HUES64 (cell line): ENCODE measurements around the gene TTLL3.

Source experiments
- H3K27ac ChIP-seq: 2 replicates; pipeline ENCODE4 v1.7.0; 2013; ENCODE audit warnings: low read depth, low read length, inconsistent platforms
- H3K27me3 ChIP-seq: 2 replicates; pipeline ENCODE4 v1.6.1; 2013; ENCODE audit warnings: mild to moderate bottlenecking, low read length; ENCODE audit not compliant: insufficient read depth
- H3K36me3 ChIP-seq: 2 replicates; pipeline ENCODE4 v1.6.1; 2013; ENCODE audit warnings: mild to moderate bottlenecking, low read length; ENCODE audit not compliant: insufficient read depth
- H3K4me1 ChIP-seq: 2 replicates; pipeline ENCODE4 v1.6.1; 2013; ENCODE audit warnings: mild to moderate bottlenecking, low read length, moderate library complexity; ENCODE audit not compliant: insufficient read depth
- H3K4me3 ChIP-seq: 2 replicates; pipeline ENCODE4 v1.5.1; 2013; ENCODE audit warnings: mild to moderate bottlenecking, low read length, moderate library complexity
- H3K9ac ChIP-seq: 2 replicates; pipeline ENCODE4 v1.6.1; 2013; ENCODE audit warnings: mild to moderate bottlenecking, low read depth, low read length
- H3K9me3 ChIP-seq: 2 replicates; pipeline ENCODE4 v1.6.1; 2013; ENCODE audit warnings: low read depth, low read length; ENCODE audit not compliant: insufficient read depth
- WGBS: fragments of 150-250, 120-280 bp; methylation state at CpG from one replicate; pipeline ENCODE4 v1.1.7; 2013; ENCODE audit warnings: missing lambda C conversion rate; 5-methylcytosine and 5-hydroxymethylcytosine counted together

Gene TTLL3

GRCh38 chr3:9792405-9793160, 17.5 kb upstream of the TTLL3 start, which contains the start of the genes ARPC4 and TADA3:
Gene ARPC4, plus strand, starts transcription at chr3:9793082. Its CDS starts 40 bp downstream, at chr3:9793122.
Gene TADA3, minus strand, starts transcription at chr3:9792473. Its CDS starts 1,007 bp downstream, at chr3:9791466.
- Histone ChIP-seq H3K4me3 (peak within 1 kb of the TSS; percentile 96), H3K36me3 (peaks cover 49% of the 10 kb centered on the region), H3K9ac (peak within 1 kb of the TSS; percentile 97), H3K4me1 (peaks cover 6% of the 10 kb centered on the region; the same call in 1 of the 2 replicates), H3K27me3 (no peaks in the 10 kb centered on the region), H3K27ac (peak within 1 kb of the TSS; percentile 92), H3K9me3 (no peaks in the 10 kb centered on the region)
- under 1% methylated on average over 65 of the region's 65 CpGs for WGBS

GRCh38 chr3:9793161-9793781, 16.8 kb upstream of the TTLL3 start:
- H3K4me1 ChIP-seq: peaks cover 6% of the 10 kb centered on the region; the same call in 1 of the 2 replicates
- peaks cover 52% of the 10 kb centered on the region for H3K36me3 ChIP-seq
- H3K9me3 ChIP-seq: no peaks in the 10 kb centered on the region
- no peaks in the 10 kb centered on the region for H3K27me3 ChIP-seq
- H3K9ac ChIP-seq: peak overlapping the region; percentile 97
- H3K4me3 ChIP-seq: peak overlapping the region; percentile 96
- peak overlapping the region; percentile 92 for H3K27ac ChIP-seq
- 1% methylated on average over 23 of the region's 23 CpGs for WGBS

- Histone ChIP-seq H3K27ac (no peak overlapping the region), H3K9me3 (no peaks in the 10 kb centered on the region), H3K36me3 (peaks cover 57% of the 10 kb centered on the region), H3K9ac (no peak overlapping the region), H3K4me1 (peaks cover 6% of the 10 kb centered on the region; the same call in 1 of the 2 replicates), H3K4me3 (no peak overlapping the region), H3K27me3 (no peaks in the 10 kb centered on the region)
- WGBS: 96% methylated on average over 11 of the region's 11 CpGs
Measured at GRCh38 chr3:9794400-9794799, 15.7 kb upstream of the TTLL3 start.

GRCh38 chr3:9795207-9795606, 14.9 kb upstream of the TTLL3 start:
- Histone ChIP-seq H3K27me3 (no peaks in the 10 kb centered on the region), H3K27ac (no peak overlapping the region), H3K36me3 (peaks cover 57% of the 10 kb centered on the region), H3K9ac (no peak overlapping the region), H3K9me3 (no peaks in the 10 kb centered on the region), H3K4me1 (peaks cover 6% of the 10 kb centered on the region; the same call in 1 of the 2 replicates), H3K4me3 (no peak overlapping the region)
- WGBS: 94% methylated on average over 5 of the region's 5 CpGs

GRCh38 chr3:9797196-9797945, 12.7 kb upstream of the TTLL3 start:
- Histone ChIP-seq H3K9ac (no peak overlapping the region), H3K4me3 (no peak overlapping the region), H3K27ac (no peak overlapping the region), H3K36me3 (peaks cover 67% of the 10 kb centered on the region), H3K4me1 (peaks cover 4% of the 10 kb centered on the region; the same call in 1 of the 2 replicates), H3K9me3 (no peaks in the 10 kb centered on the region), H3K27me3 (no peaks in the 10 kb centered on the region)
- 95% methylated on average over 12 of the region's 12 CpGs for WGBS

GRCh38 chr3:9800529-9800928, 9.5 kb upstream of the TTLL3 start:
- peaks cover 86% of the 10 kb centered on the region for H3K36me3 ChIP-seq
- H3K4me1 ChIP-seq: no peaks in the 10 kb centered on the region
- no peak overlapping the region for H3K27ac ChIP-seq
- WGBS: 94% methylated on average over 5 of the region's 5 CpGs
- H3K9ac ChIP-seq: no peak overlapping the region
- H3K4me3 ChIP-seq: no peak overlapping the region
- no peaks in the 10 kb centered on the region for H3K27me3 ChIP-seq
- H3K9me3 ChIP-seq: no peaks in the 10 kb centered on the region

GRCh38 chr3:9803494-9803893, 6.6 kb upstream of the TTLL3 start:
- Histone ChIP-seq H3K9ac (no peak overlapping the region), H3K27ac (no peak overlapping the region), H3K4me1 (no peaks in the 10 kb centered on the region), H3K27me3 (no peaks in the 10 kb centered on the region), H3K36me3 (peaks cover 87% of the 10 kb centered on the region), H3K9me3 (no peaks in the 10 kb centered on the region), H3K4me3 (no peak overlapping the region)
- WGBS: 87% methylated on average over 1 of the region's 1 CpG

GRCh38 chr3:9804996-9805395, 5.1 kb upstream of the TTLL3 start:
- Histone ChIP-seq H3K4me3 (no peak overlapping the region), H3K9me3 (no peaks in the 10 kb centered on the region), H3K27ac (no peak overlapping the region), H3K4me1 (peaks cover 9% of the 10 kb centered on the region; the same call in 1 of the 2 replicates), H3K36me3 (peaks cover 72% of the 10 kb centered on the region), H3K27me3 (no peaks in the 10 kb centered on the region), H3K9ac (no peak overlapping the region)
- 95% methylated on average over 5 of the region's 5 CpGs for WGBS

GRCh38 chr3:9806137-9806536, 3.9 kb upstream of the TTLL3 start:
- Histone ChIP-seq H3K4me1 (peaks cover 9% of the 10 kb centered on the region; the same call in 1 of the 2 replicates), H3K9me3 (no peaks in the 10 kb centered on the region), H3K4me3 (no peak overlapping the region), H3K9ac (no peak overlapping the region), H3K36me3 (peaks cover 61% of the 10 kb centered on the region), H3K27me3 (peaks cover 7% of the 10 kb centered on the region), H3K27ac (no peak overlapping the region)
- WGBS: 97% methylated on average over 12 of the region's 12 CpGs

- Histone ChIP-seq H3K9ac (no peak overlapping the region), H3K4me3 (no peak overlapping the region), H3K9me3 (no peaks in the 10 kb centered on the region), H3K27ac (no peak overlapping the region), H3K27me3 (peaks cover 14% of the 10 kb centered on the region), H3K4me1 (peaks cover 9% of the 10 kb centered on the region; the same call in 1 of the 2 replicates), H3K36me3 (peaks cover 54% of the 10 kb centered on the region)
- WGBS: 95% methylated on average over 7 of the region's 7 CpGs
Measured at GRCh38 chr3:9806688-9807589, 3.1 kb upstream of the TTLL3 start.
